Right lobe of liver (tissue), 4 donors: ENCODE measurements around the gene PDCD1.

Experiments
- POLR2A ChIP-seq: fragments of 450-650 bp; IDR thresholded peaks from one replicate; pipeline ENCODE4 v1.6.1; 2017; ENCODE audit warnings: antibody characterized with exemption, mild to moderate bottlenecking
- TF ChIP-seq, protein P1 (sequence below), 4 donors: fragments of 200-600 bp in 3 of 4; fragments of 450-650 bp in 1 of 4; IDR thresholded peaks; one replicate each; pipeline versions ENCODE4 v1.5.1 to v1.8.0; 2016 to 2022; ENCODE audit warnings: antibody characterized with exemption in 4 of 4, mild to moderate bottlenecking in 2 of 4
- donor health status: DM: no; HTN: no; CAD: no.
- donor health status: DM: no; HTN: no; CAD: no.
- donor health status: DM: no; HTN: yes; CAD: no.

DNA sequence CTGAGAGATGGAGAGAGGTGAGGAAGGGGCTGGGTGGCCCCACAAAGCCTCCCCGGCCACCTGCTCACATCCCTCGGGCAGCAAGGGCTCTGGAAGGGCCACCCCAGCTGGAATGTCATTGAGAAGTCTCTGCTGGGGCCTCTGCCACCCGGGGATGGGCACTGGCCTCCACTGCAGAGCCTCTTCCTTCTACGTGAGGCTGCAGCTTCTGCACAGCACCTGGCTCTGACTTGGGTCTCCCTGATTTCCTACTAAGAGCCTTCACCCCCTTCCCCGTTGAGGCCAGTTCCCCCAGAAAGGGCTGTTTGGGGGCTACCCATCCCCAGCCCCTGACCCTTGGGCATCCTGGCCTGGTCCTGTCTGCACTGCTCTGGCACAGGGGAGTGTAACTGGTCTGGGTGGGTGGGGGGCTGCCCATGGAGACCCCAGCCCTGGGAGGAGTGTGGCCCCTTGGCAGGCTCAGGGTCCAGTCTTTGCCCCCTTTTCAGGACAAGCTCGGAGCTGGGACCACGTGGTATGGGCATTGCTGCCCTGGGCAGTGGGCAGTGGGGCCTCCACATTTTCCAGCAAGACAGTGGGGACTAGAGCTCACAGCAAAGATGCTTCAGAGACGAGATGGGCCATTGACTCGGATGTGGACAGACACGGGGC, 5.6 kb downstream of the PDCD1 start:
- no peak for TF ChIP-seq POLR2A
- TF ChIP-seq, protein P1, sequence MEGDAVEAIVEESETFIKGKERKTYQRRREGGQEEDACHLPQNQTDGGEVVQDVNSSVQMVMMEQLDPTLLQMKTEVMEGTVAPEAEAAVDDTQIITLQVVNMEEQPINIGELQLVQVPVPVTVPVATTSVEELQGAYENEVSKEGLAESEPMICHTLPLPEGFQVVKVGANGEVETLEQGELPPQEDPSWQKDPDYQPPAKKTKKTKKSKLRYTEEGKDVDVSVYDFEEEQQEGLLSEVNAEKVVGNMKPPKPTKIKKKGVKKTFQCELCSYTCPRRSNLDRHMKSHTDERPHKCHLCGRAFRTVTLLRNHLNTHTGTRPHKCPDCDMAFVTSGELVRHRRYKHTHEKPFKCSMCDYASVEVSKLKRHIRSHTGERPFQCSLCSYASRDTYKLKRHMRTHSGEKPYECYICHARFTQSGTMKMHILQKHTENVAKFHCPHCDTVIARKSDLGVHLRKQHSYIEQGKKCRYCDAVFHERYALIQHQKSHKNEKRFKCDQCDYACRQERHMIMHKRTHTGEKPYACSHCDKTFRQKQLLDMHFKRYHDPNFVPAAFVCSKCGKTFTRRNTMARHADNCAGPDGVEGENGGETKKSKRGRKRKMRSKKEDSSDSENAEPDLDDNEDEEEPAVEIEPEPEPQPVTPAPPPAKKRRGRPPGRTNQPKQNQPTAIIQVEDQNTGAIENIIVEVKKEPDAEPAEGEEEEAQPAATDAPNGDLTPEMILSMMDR (IDR thresholded peaks at IDR 0.05): no peak
